ES-I3 (cell line): ENCODE results near the gene SANBR.
"Not testable (repeated sequence)": the region's sequence is repeated elsewhere in the genome, so short reads cannot be mapped to it uniquely, and the experiment has no call there.

Experiments used
- H3K36me3 ChIP-seq: 2 replicates; pipeline ENCODE4 v1.6.1; 2013; ENCODE audit warnings: mild to moderate bottlenecking, low read length, control low read depth, moderate library complexity; ENCODE audit not compliant: insufficient read depth
- H3K4me1 ChIP-seq: 2 replicates; pipeline ENCODE4 v1.6.1; 2013; ENCODE audit warnings: mild to moderate bottlenecking, control low read depth, low read length; ENCODE audit not compliant: insufficient read depth
- H3K9ac ChIP-seq: 2 replicates; pipeline ENCODE4 v1.6.1; 2013; ENCODE audit warnings: low read depth, mild to moderate bottlenecking, low read length, moderate library complexity
- H3K9me3 ChIP-seq: 2 replicates; pipeline ENCODE4 v1.6.1; 2013; ENCODE audit warnings: mild to moderate bottlenecking, low read length, moderate library complexity; ENCODE audit not compliant: control insufficient read depth, insufficient read depth

The SANBR gene

DNA sequence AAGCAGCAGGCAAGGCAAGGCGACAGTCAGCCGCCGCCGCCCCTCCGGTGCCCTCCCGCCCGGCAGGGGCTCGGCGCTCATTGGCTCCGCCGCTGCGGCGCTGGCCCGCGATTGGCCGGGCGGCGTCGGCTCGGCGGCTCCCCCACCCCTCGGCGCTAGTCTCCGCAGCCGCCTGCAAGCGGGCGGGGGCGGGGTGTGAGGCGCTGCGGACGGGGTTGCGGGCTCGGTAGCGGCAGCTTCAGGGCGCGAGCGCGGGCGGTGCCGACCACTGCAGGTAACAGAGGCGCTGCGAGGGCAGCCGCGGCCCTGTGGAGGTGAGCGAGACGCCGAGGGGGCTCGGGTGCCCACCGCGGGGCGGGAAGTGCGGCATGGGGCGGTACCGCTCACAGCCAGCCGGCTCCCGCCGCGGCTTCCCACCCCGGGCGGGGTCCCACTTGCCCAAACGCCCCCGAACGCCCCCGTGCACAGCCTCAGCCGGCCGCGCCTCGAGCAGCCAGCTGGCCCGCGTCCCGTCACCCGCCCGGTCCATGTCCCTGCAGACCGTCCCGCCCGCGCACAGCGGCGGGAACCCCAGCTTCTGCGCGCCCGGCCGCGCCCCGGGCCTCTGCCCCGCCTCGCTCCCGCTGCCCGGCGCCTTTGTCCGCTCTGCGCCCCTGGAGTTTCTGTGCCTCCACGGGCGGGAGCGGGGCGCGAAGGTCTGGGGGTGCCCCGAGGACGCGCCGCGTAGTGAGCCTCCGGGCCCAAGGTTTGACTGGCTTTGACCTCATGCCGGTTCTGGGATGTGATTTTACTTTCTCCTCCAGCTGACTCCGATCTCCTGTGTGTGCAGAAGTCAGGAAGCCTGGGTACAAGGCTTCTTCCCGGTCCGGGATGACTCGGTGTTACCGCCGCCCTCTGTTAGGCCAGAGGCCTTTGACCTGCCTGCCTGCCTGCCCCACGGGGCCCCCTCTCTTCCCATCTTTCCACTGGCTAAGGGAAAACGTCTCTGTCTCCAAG lies at the start of gene SANBR:
SANBR (plus strand) TSS at position 158 of the 996 bp plus-strand sequence. CDS start 4,480 bp downstream, outside the sequence.
- Histone ChIP-seq H3K9me3 (no peaks in the 10 kb centered on the region), H3K36me3 (no peaks in the 10 kb centered on the region), H3K4me1 (no peaks in the 10 kb centered on the region), H3K9ac (peak within 1 kb of the TSS; percentile 97)

DNA sequence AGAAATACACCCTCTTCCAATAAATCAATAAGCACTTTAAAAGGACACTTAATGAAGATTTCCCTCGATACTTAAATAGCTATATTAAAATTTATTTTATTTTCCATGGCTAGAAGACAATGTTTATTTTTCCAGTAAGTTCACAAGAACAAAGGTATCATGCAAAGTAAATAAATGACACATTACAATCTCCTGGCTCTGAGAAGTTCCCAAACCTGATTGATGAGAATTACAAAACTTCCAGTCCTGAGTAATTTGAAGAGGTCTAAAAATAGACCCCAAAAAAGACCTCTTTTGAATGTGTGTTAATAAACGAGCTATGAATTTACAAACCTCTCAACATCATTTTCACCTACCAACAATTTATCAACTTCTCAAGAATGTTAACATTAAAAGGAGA lies 49.7 kb upstream of the SANBR start:
- no peaks in the 10 kb centered on the region for H3K9me3 ChIP-seq
- H3K9ac ChIP-seq = peak overlapping the region; percentile 97
- no peaks in the 10 kb centered on the region for H3K4me1 ChIP-seq
- no peaks in the 10 kb centered on the region for H3K36me3 ChIP-seq

DNA sequence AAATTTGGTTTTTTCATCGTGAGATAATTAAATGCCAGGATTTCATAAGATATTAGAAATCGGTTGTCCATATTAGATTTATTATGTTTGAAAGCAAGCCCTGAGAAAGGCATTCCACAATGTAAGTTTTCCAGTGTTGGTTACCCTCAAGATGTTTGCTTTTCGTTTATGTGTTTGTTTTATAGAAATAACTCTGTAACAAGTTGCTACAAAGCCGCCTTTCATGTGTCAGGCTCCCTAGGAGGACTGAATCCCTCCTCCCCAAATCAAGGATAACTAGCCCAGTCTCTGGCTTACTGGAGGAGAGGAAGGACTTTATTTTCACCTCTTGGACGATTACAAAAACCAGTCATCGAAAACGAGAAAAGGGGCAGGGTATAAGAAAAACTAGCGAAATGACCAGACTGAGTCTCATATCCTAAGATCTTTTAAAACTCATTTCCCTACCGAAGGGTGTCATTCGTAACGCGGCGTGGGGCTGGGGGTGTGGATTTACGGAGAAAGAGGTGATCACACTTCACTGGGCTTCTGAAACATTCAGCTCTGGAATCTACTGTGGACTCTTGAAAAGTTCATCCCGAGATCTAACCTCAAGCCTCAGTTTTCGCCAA lies 49.2 kb upstream of the SANBR start:
- Histone ChIP-seq H3K9me3 (no peaks in the 10 kb centered on the region), H3K4me1 (no peaks in the 10 kb centered on the region), H3K9ac (peak overlapping the region; percentile 97), H3K36me3 (no peaks in the 10 kb centered on the region)

DNA sequence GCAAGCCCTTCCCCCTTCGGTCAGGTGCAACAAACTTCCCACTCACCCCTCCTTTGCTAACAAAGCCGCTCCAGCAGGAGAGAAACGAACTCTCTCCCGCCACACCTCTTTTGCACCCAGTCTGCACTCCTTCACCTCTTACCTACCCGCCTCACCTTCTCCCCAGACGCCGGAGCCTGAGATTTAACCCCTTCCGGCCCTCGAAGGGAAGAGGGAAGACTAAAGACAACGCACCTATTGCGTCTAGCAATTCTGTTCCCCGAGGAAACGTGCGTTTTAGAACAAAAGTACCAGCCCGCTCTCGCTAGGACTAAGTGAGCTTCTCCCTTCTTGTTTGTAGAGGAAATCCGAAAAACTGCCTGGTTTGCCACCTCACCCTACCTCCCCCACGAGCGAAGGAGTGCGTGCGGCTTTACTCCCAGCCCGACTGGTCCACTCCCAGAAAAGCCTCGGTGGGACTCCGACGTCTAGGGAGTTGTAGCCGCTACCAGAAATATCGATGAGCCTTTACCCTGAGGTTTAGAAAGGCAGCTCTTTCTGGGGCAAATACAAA lies 48.6 kb upstream of the SANBR start:
- no peaks in the 10 kb centered on the region for H3K4me1 ChIP-seq
- no peaks in the 10 kb centered on the region for H3K36me3 ChIP-seq
- H3K9me3 ChIP-seq = no peaks in the 10 kb centered on the region
- peak overlapping the region; percentile 97 for H3K9ac ChIP-seq

DNA sequence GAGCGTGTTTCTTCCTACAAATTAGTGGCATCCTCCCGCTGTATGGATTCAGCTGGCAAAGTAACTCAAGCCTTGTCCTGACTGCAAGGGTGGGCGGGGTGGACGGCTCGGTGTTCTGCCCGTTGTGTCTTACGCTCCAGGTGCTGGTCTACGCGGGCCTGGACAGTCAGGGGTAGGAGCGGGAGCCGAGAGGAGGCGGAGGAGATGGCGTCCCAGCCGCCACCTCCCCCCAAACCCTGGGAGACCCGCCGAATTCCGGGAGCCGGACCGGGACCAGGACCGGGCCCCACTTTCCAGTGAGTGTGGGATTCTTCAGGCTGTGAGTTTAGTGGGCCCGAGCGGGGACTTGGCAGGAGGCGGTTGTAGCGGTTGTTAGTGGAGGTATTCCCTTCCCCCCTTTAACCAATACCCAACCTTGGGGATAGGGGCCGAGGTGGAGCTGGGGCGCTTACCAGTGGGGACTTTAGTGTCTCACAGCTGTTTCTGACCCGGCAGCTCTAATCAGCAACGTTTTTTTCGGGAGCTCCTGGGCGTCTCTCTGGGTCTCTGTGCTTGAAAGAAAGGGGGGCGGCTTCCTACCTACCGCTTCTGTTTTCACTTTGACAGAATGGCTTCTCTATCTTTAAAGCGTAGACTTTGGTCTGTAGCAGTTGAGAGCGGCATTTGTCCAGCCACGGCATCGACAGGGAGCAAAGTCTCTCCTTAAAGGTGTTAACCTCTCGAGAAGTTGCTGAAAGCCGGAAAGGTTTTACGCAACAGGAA lies 47.9 kb upstream of the SANBR start, which contains the start of the genes PEX13 and PUS10:
PEX13 (plus strand) TSS at position 165 of the 762 bp plus-strand sequence; CDS start at position 205, 40 bp downstream.
PUS10 (minus strand) TSS at position 700 of the 762 bp plus-strand sequence. CDS start 6,365 bp downstream, outside the sequence.
- H3K9ac ChIP-seq = peak within 1 kb of the TSS; percentile 97
- H3K36me3 ChIP-seq = no peaks in the 10 kb centered on the region
- no peaks in the 10 kb centered on the region for H3K9me3 ChIP-seq
- H3K4me1 ChIP-seq = no peaks in the 10 kb centered on the region

DNA sequence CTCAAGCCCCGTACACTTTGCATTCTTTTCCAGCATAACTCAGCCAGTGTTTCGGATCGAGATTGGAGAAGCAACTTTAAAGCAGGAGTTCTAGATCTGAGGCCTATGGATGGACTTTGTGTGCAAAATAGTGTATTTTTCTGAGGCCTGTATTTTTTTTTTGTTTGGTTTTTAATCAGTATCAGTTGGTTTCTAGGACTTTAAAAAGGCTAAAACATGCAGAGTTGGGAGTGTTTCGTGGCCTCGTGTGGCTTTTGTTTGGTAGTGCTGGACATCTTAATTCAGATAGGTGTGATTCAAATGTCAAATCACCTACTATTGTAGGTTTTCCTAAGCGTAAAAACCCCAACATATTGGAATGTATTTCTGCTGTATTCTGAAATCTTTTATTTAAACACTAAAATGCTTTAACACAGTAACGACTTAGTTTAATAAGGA lies 47.3 kb upstream of the SANBR start:
- Histone ChIP-seq H3K4me1 (no peaks in the 10 kb centered on the region), H3K9me3 (no peaks in the 10 kb centered on the region)

DNA sequence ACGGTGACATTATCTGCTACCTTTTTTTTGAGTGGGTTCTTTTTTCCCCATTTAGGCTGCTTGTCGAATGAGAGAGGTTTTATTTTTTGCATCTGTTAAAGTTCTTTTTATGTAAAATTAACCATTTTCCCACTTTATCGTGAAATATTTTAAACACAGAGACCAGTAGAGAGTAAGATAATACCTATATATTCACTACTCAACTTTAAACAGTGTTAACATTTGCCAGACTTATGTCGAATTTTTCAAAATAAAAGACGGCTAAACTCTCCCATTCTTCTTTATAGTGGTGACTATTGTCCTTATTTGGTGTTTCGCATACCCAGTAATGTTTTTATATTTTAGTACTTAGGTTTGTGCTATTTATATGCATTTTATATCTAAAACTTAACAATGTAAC lies 46.9 kb upstream of the SANBR start:
- Histone ChIP-seq H3K9ac (peak overlapping the region; percentile 97), H3K36me3 (no peaks in the 10 kb centered on the region), H3K4me1 (no peaks in the 10 kb centered on the region), H3K9me3 (no peaks in the 10 kb centered on the region)

More for the DNA sequence above, 47.3 kb upstream of the SANBR start:
- Histone ChIP-seq H3K9ac (peak overlapping the region; percentile 97), H3K36me3 (no peaks in the 10 kb centered on the region)

DNA sequence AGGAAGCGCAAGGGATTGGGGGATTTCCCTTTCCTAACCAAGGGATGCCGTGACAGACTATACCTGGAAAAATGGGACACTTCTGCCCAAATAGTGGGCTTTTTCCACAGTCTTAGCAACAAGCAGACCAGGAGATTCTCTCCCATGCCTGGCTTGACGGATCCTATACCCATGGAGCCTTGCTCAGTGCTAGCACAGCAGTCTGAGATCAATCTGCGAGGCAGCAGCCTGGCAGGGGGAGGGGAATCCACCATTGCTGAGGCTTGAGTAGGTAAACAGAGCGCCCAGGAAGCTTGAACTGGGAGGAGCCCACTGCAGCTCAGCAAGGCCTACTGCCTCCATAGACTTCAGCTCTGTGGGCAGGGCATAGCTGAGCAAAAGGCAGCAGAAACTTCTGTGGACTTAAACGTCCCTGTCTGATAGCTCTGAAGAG lies 44.4 kb upstream of the SANBR start:
- Histone ChIP-seq H3K36me3 (no peaks in the 10 kb centered on the region), H3K4me1 (no peaks in the 10 kb centered on the region), H3K9ac (no peak overlapping the region), H3K9me3 (no peaks in the 10 kb centered on the region)

DNA sequence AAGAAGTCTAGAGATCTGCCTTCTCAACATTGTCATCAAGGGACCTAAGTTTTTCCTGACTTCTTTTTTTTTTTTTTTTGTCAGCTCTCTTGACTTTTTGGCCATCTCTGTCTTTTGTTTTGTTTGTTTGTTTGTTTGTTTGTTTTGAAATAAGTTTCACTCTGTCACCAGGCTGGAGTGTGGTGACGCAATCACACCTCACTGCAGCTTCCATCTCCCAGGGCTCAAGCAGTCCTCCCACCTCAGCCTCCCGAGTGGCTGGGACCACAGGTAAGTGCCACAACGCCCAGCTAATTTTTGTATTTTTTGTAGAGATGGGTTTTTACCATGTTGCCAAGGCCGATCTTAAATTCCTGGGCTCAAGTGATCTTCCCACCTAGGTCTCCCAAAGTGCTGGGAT lies 42.0 kb upstream of the SANBR start:
- Histone ChIP-seq H3K9me3 (no peaks in the 10 kb centered on the region), H3K9ac (no peak overlapping the region), H3K36me3 (no peaks in the 10 kb centered on the region), H3K4me1 (no peaks in the 10 kb centered on the region)

DNA sequence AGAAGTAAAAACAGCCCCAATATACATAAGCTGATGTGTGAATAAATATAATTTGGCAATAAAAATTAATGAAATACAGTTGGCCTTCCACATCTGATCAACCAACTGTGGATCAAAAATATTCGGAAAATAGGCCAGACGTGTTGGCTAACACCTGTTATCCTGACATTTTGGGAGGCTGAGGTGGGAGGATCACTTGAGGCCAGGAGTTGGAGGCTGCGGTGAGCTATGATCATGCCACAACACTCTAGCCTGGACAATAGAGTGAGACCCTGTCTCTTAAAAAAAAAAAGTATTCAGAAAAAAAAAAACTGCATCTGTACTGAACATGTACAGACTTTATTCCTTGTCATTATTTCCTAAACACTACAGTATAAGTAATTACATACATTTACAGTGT lies 36.1 kb upstream of the SANBR start:
- H3K4me1 ChIP-seq = no peaks in the 10 kb centered on the region
- H3K36me3 ChIP-seq = peaks cover 4% of the 10 kb centered on the region
- H3K9me3 ChIP-seq = no peaks in the 10 kb centered on the region; the same call in none of the 2 replicates
- no peak overlapping the region for H3K9ac ChIP-seq

DNA sequence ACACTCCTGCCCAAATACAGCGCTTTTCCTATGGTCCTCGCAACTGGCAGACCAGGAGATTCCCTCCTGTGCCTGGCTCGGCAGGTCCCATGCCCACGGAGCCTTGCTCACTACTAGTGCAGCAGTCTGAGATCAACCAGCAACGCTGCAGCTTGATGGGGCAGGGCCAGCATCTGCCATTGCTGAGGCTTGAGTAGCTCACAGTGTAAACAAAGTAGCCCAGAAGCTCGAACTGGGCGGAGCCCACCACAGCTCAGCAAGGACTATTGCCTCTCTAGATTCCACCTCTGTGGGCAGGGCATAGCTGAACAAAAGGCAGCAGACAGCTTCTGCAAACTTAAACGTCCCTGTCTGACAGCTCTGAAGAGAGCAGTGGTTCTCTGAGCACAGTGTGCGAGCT lies 31.1 kb upstream of the SANBR start:
- H3K9me3 ChIP-seq, H3K4me1 ChIP-seq, H3K36me3 ChIP-seq, H3K9ac ChIP-seq: not testable (repeated sequence)

DNA sequence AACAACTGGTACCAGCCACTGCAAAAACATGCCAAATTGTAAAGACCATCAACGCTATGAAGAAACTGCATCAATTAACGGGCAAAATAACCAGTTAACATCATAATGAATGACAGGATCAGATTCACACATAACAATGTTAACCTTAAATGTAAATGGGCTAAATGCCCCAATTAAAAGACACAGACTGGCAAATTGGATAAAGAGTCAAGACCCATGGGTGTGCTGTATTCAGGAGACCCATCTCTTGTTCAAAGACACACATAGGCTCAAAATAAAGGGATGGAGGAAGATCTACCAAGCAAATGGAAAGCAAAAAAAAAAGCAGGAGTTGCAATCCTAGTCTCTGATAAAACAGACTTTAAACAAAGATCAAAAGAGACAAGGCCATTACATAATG lies 29.0 kb upstream of the SANBR start:
- not testable (repeated sequence) for H3K9me3 ChIP-seq, H3K9ac ChIP-seq, H3K36me3 ChIP-seq, H3K4me1 ChIP-seq

DNA sequence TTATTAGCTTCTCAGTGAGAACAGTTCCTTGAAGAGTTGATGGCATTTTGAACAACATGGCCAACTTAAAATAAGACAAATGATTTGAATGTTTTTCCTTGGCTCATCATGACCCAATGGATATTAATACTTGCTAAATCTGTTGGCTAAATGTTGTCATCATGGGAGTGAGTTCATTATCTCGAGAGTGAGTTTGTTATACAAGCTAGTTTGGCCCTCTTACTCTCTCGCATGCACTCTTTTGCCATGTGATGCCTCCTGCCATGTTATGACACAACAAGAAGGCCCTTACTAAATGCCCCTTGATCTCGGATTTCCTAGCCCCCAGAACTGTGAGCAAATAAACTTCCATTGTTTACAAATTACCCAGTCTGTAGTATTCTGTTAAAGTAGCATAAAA lies 22.9 kb upstream of the SANBR start:
- no peaks in the 10 kb centered on the region for H3K36me3 ChIP-seq
- H3K4me1 ChIP-seq = no peaks in the 10 kb centered on the region
- no peaks in the 10 kb centered on the region for H3K9me3 ChIP-seq
- H3K9ac ChIP-seq = no peak overlapping the region

DNA sequence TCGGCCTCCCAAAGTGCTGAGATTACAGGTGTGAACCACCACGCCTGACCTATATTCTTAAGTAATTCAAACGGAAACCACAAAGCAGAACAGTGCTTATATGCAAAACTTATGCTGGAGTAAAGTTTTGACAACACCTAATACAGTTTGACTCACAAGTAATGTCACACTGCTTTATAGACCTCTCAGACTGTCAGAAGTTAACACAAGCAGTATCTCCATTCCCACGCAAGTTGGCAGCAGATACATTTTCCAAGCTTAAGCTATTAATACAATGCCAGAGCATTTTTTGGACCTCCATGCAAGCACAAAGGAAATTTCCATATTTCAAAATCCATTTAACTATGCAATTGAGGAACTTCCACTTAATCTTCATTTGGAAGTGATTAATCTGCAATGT lies 21.0 kb upstream of the SANBR start:
- H3K4me1 ChIP-seq = no peaks in the 10 kb centered on the region
- no peaks in the 10 kb centered on the region for H3K36me3 ChIP-seq
- no peaks in the 10 kb centered on the region for H3K9me3 ChIP-seq
- no peak overlapping the region for H3K9ac ChIP-seq
